Keratinocyte (primary cell): ENCODE data around the gene CAPZB.

Experiments
- EZH2 ChIP-seq: IDR thresholded peaks from one replicate; pipeline ENCODE4 v1.6.1; 2012; ENCODE audit warnings: inconsistent platforms, mild to moderate bottlenecking, low read length, moderate library complexity
- TF ChIP-seq, protein P1 (sequence below), 3 experiments: IDR thresholded peaks in 1 of 3; conservative IDR thresholded peaks in 1 of 3; optimal IDR thresholded peaks in 1 of 3; 2 replicates in 2 of 3; 3 replicates in 1 of 3; pipeline versions ENCODE3 to v1.5.1; 2011; ENCODE audit warnings: low read length in 3 of 3, mild to moderate bottlenecking in 3 of 3, moderate library complexity in 2 of 3, control low read depth in 1 of 3, inconsistent platforms in 1 of 3; ENCODE audit not compliant: insufficient read depth in 2 of 3; ENCODE audit errors: extremely low read depth in 1 of 3

GRCh38 chr1:19366599-19367536 is 118.5 kb downstream of the CAPZB start:
- TF ChIP-seq, protein P1, sequence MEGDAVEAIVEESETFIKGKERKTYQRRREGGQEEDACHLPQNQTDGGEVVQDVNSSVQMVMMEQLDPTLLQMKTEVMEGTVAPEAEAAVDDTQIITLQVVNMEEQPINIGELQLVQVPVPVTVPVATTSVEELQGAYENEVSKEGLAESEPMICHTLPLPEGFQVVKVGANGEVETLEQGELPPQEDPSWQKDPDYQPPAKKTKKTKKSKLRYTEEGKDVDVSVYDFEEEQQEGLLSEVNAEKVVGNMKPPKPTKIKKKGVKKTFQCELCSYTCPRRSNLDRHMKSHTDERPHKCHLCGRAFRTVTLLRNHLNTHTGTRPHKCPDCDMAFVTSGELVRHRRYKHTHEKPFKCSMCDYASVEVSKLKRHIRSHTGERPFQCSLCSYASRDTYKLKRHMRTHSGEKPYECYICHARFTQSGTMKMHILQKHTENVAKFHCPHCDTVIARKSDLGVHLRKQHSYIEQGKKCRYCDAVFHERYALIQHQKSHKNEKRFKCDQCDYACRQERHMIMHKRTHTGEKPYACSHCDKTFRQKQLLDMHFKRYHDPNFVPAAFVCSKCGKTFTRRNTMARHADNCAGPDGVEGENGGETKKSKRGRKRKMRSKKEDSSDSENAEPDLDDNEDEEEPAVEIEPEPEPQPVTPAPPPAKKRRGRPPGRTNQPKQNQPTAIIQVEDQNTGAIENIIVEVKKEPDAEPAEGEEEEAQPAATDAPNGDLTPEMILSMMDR (optimal IDR thresholded peaks at IDR 0.05 in 1 of 3, IDR thresholded peaks at IDR 0.05 in 1 of 3, conservative IDR thresholded peaks at IDR 0.05 in 1 of 3; ENCODE audit: extremely low read depth in 1 of 3, insufficient read depth in 2 of 3, low read length in 3 of 3), result no peak
- no peak for TF ChIP-seq EZH2
